Tibial artery (tissue), 4 donors: ENCODE data around the gene KLHL29.

Experiments
- DNase-seq, 2 donors: peaks; one replicate each; pipeline ENCODE4 v3.0.0-alpha.2; 2019
- H3K27ac ChIP-seq, 2 donors: fragments of 200-600 bp; sonication (generic) in 1 of 2; 1 replicate in 1 of 2; 2 replicates in 1 of 2; pipeline ENCODE4 v1.5.1; 2018 to 2019; ENCODE audit warnings: mild to moderate bottlenecking in 1 of 2
- H3K27me3 ChIP-seq, 2 donors: fragments of 200-600 bp; sonication (generic) in 1 of 2; one replicate each; pipeline versions ENCODE4 v1.5.1 to v1.6.0; 2016 to 2019
- H3K36me3 ChIP-seq, 3 donors: fragments of 200-600 bp; sonication (generic) in 2 of 3; one replicate each; pipeline ENCODE4 v1.5.1; 2016 to 2019; ENCODE audit warnings: mild to moderate bottlenecking in 2 of 3
- H3K4me1 ChIP-seq, 4 donors: fragments of 200-600 bp; sonication (generic) in 2 of 4; 1 replicate in 3 of 4; 2 replicates in 1 of 4; pipeline ENCODE4 v1.5.1; 2016 to 2019
- H3K4me3 ChIP-seq, 2 donors: fragments of 200-600 bp; sonication (generic) in 1 of 2; 1 replicate in 1 of 2; 2 replicates in 1 of 2; pipeline ENCODE4 v1.5.1; 2018 to 2019; ENCODE audit warnings: mild to moderate bottlenecking in 2 of 2
- H3K9me3 ChIP-seq, 3 donors: fragments of 200-600 bp; sonication (generic) in 1 of 3; one replicate each; pipeline ENCODE4 v1.5.1; 2016 to 2019
- intact Hi-C: fragments of 100-400 bp; cut with DNase I; formaldehyde crosslinking; loops from one replicate; pipeline ENCODE4 v1.15.0; 2023; ENCODE audit warnings: low total_unique reads
- TF ChIP-seq, protein P1 (sequence below), 2 experiments: fragments of 200-600 bp in 1 of 2; fragments of 450-650 bp in 1 of 2; IDR thresholded peaks; one replicate each; pipeline ENCODE4 v1.5.1; 2017 to 2019; ENCODE audit warnings: antibody characterized with exemption in 2 of 2, mild to moderate bottlenecking in 1 of 2, moderate library complexity in 1 of 2

KLHL29 gene

DNA sequence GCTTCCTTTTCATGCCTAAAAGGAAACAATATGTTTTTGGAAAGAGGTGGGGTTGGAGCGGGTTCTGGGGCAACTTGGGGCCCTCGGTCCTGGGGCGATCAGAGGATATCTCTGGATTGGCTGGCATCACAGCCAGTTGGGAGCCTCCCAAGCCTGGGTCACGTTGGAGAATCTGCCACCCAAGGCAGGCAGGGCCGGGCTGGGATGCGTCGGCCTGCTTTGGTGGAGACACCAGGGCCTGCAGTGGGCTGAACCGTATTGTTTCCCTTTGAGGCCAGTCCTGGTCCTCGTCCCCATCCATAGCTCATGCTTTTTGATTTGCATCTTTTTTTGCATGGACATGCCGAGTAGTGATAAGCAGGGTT lies 306.1 kb downstream of the KLHL29 start:
- H3K27ac ChIP-seq: no peak overlapping the region
- no peaks in the 10 kb centered on the region for H3K4me1 ChIP-seq
- TF ChIP-seq, protein P1, sequence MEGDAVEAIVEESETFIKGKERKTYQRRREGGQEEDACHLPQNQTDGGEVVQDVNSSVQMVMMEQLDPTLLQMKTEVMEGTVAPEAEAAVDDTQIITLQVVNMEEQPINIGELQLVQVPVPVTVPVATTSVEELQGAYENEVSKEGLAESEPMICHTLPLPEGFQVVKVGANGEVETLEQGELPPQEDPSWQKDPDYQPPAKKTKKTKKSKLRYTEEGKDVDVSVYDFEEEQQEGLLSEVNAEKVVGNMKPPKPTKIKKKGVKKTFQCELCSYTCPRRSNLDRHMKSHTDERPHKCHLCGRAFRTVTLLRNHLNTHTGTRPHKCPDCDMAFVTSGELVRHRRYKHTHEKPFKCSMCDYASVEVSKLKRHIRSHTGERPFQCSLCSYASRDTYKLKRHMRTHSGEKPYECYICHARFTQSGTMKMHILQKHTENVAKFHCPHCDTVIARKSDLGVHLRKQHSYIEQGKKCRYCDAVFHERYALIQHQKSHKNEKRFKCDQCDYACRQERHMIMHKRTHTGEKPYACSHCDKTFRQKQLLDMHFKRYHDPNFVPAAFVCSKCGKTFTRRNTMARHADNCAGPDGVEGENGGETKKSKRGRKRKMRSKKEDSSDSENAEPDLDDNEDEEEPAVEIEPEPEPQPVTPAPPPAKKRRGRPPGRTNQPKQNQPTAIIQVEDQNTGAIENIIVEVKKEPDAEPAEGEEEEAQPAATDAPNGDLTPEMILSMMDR (IDR thresholded peaks at IDR 0.05): no peak
- H3K9me3 ChIP-seq: no peaks in the 10 kb centered on the region
- H3K36me3 ChIP-seq: peaks cover 11 to 97% (median 54%) of the 10 kb centered on the region in 3 donors
- intact Hi-C loops: no loop called here
- no peaks in the 10 kb centered on the region for H3K27me3 ChIP-seq
- H3K4me3 ChIP-seq: no peak overlapping the region
- DNase-seq: no peak

DNA sequence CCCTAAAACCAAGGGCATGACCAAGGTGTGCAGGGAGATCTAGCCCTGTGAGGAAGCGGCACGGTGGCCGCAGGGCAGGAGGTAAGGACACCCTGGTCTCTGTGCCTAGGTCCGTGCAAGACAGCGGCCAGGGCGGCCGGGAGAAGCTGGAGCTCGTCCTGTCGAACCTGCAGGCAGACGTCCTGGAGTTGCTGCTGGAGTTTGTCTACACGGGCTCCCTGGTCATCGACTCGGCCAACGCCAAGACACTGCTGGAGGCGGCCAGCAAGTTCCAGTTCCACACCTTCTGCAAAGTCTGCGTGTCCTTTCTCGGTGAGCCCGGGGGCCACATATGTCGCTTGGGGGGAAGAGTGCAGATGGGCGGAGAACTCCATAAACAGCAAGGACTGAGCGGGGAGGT lies 306.6 kb downstream of the KLHL29 start:
- TF ChIP-seq, protein P1 (IDR thresholded peaks at IDR 0.05): no peak
- Histone ChIP-seq H3K27me3 (no peaks in the 10 kb centered on the region), H3K27ac (no peak overlapping the region), H3K4me3 (no peak overlapping the region), H3K4me1 (no peaks in the 10 kb centered on the region), H3K9me3 (no peaks in the 10 kb centered on the region), H3K36me3 (peaks cover 16 to 97% (median 58%) of the 10 kb centered on the region in 3 donors)
- intact Hi-C loops: no loop called here
- DNase-seq: no peak

DNA sequence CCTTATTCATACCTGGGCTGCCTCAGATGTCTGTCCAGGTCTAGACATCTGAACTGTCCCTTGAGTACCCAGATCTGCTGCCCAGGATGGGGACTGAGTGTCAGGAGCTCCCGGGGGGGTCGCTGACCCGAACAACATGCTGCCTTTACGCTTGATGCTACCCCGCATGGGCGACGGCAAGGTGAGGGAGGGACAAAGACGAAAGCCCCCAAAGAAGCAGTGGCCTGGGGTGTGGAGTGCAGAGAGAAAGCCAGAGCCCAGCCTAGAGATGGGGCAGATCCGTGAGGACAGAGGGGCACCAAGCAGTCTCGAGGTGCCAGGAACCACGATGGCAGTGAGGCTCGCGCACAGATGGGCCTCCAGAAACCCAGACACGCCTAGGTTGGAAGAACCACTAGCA lies 307.3 kb downstream of the KLHL29 start:
- H3K4me1 ChIP-seq: no peaks in the 10 kb centered on the region
- H3K9me3 ChIP-seq: no peaks in the 10 kb centered on the region
- H3K36me3 ChIP-seq: peaks cover 23 to 97% (median 65%) of the 10 kb centered on the region in 3 donors
- no peaks in the 10 kb centered on the region for H3K27me3 ChIP-seq
- H3K4me3 ChIP-seq: no peak overlapping the region
- no peak overlapping the region for H3K27ac ChIP-seq
- TF ChIP-seq, protein P1 (IDR thresholded peaks at IDR 0.05): no peak
- intact Hi-C loops: no loop called here
- DNase-seq: peak in 1 of 2 donors; percentile 15

DNA sequence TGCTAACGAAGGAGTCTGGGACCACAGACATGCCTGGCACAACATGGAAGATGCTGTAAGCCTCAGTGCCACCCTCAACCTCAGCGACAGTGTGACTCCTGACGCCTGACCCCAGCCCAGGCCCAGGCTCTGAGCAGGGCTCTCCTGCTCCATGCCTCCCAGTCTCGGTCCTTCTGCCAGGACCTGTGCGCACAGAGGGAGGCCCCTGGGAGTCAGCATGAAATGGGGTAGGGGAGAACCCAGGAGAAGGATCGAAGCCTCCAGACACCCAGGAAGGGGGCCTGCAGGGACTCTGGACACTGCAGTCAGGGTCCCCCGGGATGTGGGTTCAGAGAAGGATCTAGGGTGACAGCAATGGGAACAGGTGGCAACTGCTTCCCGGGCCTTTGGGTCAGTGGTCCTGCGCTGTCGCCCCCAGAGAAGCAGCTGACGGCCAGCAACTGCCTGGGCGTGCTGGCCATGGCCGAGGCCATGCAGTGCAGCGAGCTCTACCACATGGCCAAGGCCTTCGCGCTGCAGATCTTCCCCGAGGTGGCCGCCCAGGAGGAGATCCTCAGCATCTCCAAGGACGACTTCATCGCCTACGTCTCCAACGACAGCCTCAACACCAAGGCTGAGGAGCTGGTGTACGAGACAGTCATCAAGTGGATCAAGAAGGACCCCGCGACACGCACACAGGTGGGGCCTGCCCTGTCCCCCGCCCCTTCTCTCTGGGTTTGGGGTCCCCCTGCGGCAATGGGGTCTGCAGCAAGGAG lies 308.0 kb downstream of the KLHL29 start:
- intact Hi-C loops: no loop called here
- DNase-seq: peak; percentile 15 to 52
- Histone ChIP-seq H3K9me3 (no peaks in the 10 kb centered on the region), H3K27me3 (no peaks in the 10 kb centered on the region), H3K4me1 (no peaks in the 10 kb centered on the region), H3K36me3 (peaks cover 29 to 98% (median 68%) of the 10 kb centered on the region in 3 donors), H3K4me3 (no peak overlapping the region), H3K27ac (no peak overlapping the region)
- TF ChIP-seq, protein P1 (IDR thresholded peaks at IDR 0.05): no peak

DNA sequence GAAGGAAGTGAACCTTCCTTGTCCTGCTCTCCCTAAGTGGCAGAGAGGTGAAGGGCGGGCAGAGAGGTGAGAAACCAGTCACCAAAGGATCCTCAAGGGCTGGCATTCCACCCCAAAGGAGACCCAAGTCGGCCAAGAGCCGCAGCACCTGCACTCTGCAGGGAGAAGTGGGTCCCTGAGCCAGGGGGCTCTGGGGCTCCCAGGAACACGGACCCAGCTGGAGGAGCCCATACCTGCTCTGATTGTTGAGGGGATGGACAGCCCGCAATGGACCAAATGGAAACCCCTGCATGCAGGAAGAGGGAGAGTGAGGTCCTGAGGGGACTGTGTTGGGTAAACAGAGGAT lies 308.6 kb downstream of the KLHL29 start:
- Histone ChIP-seq H3K36me3 (peaks cover 30 to 97% (median 70%) of the 10 kb centered on the region in 3 donors), H3K27me3 (no peaks in the 10 kb centered on the region), H3K4me1 (no peaks in the 10 kb centered on the region), H3K9me3 (no peaks in the 10 kb centered on the region), H3K4me3 (no peak overlapping the region), H3K27ac (no peak overlapping the region)
- intact Hi-C loops: no loop called here
- DNase-seq: no peak
- TF ChIP-seq, protein P1 (IDR thresholded peaks at IDR 0.05): no peak
